Measurements from ENCODE around the gene TMEM45A. TPM values are rescaled to one million over a fixed set of nuclear protein-coding genes. Genes with fewer than 3 reads are reported as not detected.
"Not testable (repeated sequence)": the region's sequence is repeated elsewhere in the genome, so short reads cannot be mapped to it uniquely, and the experiment has no call there.

Gene TMEM45A
- total RNA-seq, 1 donor from 2014 or later: 0.26 TPM

GRCh38 chr3:100465892-100466777 is 26.3 kb upstream of the TMEM45A start:
- Mint-ChIP-seq H3K4me3 (peak overlapping the region; percentile 2), H3K27me3 (no peaks in the 10 kb centered on the region), H3K9me3 (peaks cover 2% of the 10 kb centered on the region), H3K36me3 (ENCODE audit: low read depth) (no peaks in the 10 kb centered on the region), H3K4me1 (peaks cover 5% of the 10 kb centered on the region), H3K27ac (peak overlapping the region; percentile 34)
- DNase-seq: no peak
- intact Hi-C loops (cut with micrococcal nuclease): no loop called here

- intact Hi-C loops (cut with micrococcal nuclease): no loop called here
These were observed 25.3 kb upstream of the TMEM45A start for GRCh38 chr3:100467133-100467532.

GRCh38 chr3:100468676-100469075 is 23.7 kb upstream of the TMEM45A start:
- no peak for DNase-seq
- Mint-ChIP-seq H3K9me3 (peaks cover 9% of the 10 kb centered on the region), H3K4me1 (peaks cover 5% of the 10 kb centered on the region), H3K4me3 (no peak overlapping the region), H3K27ac (no peak overlapping the region), H3K36me3 (ENCODE audit: low read depth) (no peaks in the 10 kb centered on the region), H3K27me3 (no peaks in the 10 kb centered on the region)
- intact Hi-C loops (cut with micrococcal nuclease): no loop called here

More at GRCh38 chr3:100467133-100467532, 25.3 kb upstream of the TMEM45A start:
- Mint-ChIP-seq H3K27ac (no peak overlapping the region), H3K36me3 (ENCODE audit: low read depth) (no peaks in the 10 kb centered on the region), H3K4me3 (no peak overlapping the region), H3K4me1 (peaks cover 5% of the 10 kb centered on the region), H3K27me3 (no peaks in the 10 kb centered on the region), H3K9me3 (peaks cover 6% of the 10 kb centered on the region)
- no peak for DNase-seq

DNA sequence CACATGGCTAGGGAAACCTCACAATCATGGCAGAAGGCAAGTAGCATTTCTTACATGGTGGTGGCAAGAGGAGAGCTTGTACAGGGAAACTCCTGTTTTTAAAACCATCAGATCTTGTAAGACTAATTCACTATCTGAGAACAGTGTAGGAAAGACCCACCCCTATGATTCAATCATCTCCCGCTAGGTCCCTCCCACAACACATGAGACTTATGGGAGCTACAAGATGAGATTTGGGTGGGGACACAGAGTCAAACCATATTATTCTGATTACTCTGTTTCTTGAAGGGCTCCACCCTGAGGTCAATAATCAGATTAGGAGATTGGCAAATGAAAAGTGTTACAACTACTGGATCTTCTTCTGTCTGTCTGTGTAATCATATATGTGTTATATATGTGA is 21.5 kb upstream of the TMEM45A start:
- H3K4me1 Mint-ChIP-seq: peaks cover 3% of the 10 kb centered on the region
- no peak for DNase-seq
- H3K4me3 Mint-ChIP-seq: no peak overlapping the region
- H3K27me3 Mint-ChIP-seq: peaks cover 4% of the 10 kb centered on the region
- peaks cover 9% of the 10 kb centered on the region for H3K9me3 Mint-ChIP-seq
- no peak overlapping the region for H3K27ac Mint-ChIP-seq
- no peaks in the 10 kb centered on the region for H3K36me3 Mint-ChIP-seq (ENCODE audit: low read depth)
- intact Hi-C loops (cut with micrococcal nuclease): no loop called here

GRCh38 chr3:100471444-100471843 is 21.0 kb upstream of the TMEM45A start:
- Mint-ChIP-seq H3K27ac (no peak overlapping the region), H3K27me3 (peaks cover 4% of the 10 kb centered on the region), H3K4me1 (no peaks in the 10 kb centered on the region), H3K9me3 (peaks cover 9% of the 10 kb centered on the region), H3K36me3 (ENCODE audit: low read depth) (no peaks in the 10 kb centered on the region), H3K4me3 (no peak overlapping the region)
- intact Hi-C loops (cut with micrococcal nuclease): no loop called here
- DNase-seq: no peak

GRCh38 chr3:100477851-100478360 is 14.5 kb upstream of the TMEM45A start:
- H3K4me3 Mint-ChIP-seq; H3K9me3 Mint-ChIP-seq; DNase-seq; H3K27ac Mint-ChIP-seq; H3K4me1 Mint-ChIP-seq; H3K36me3 Mint-ChIP-seq (ENCODE audit: low read depth); intact Hi-C loops (cut with micrococcal nuclease): not testable (repeated sequence)
- peaks cover 10% of the 10 kb centered on the region for H3K27me3 Mint-ChIP-seq

- H3K27ac Mint-ChIP-seq; intact Hi-C loops (cut with micrococcal nuclease); H3K4me1 Mint-ChIP-seq; DNase-seq; H3K4me3 Mint-ChIP-seq; H3K9me3 Mint-ChIP-seq; H3K36me3 Mint-ChIP-seq (ENCODE audit: low read depth): not testable (repeated sequence)
- peaks cover 11% of the 10 kb centered on the region for H3K27me3 Mint-ChIP-seq
These were observed 13.9 kb upstream of the TMEM45A start for GRCh38 chr3:100478521-100478920.

GRCh38 chr3:100480081-100480480 is 12.3 kb upstream of the TMEM45A start:
- Mint-ChIP-seq H3K36me3 (ENCODE audit: low read depth) (no peaks in the 10 kb centered on the region), H3K27ac (no peak overlapping the region), H3K4me3 (no peak overlapping the region), H3K9me3 (no peaks in the 10 kb centered on the region), H3K27me3 (peaks cover 14% of the 10 kb centered on the region), H3K4me1 (peaks cover 4% of the 10 kb centered on the region)
- no peak for DNase-seq
- intact Hi-C loops (cut with micrococcal nuclease): no loop called here

GRCh38 chr3:100482176-100482575 is 10.2 kb upstream of the TMEM45A start:
- intact Hi-C loops (cut with micrococcal nuclease): no loop called here
- no peak overlapping the region for H3K4me3 Mint-ChIP-seq

GRCh38 chr3:100483529-100483928 is 8.9 kb upstream of the TMEM45A start:
- no peak for DNase-seq

More at GRCh38 chr3:100482176-100482575, 10.2 kb upstream of the TMEM45A start:
- Mint-ChIP-seq H3K27ac (no peak overlapping the region), H3K9me3 (no peaks in the 10 kb centered on the region), H3K4me1 (peaks cover 4% of the 10 kb centered on the region), H3K27me3 (peaks cover 13% of the 10 kb centered on the region), H3K36me3 (ENCODE audit: low read depth) (no peaks in the 10 kb centered on the region)
- DNase-seq: no peak

DNA sequence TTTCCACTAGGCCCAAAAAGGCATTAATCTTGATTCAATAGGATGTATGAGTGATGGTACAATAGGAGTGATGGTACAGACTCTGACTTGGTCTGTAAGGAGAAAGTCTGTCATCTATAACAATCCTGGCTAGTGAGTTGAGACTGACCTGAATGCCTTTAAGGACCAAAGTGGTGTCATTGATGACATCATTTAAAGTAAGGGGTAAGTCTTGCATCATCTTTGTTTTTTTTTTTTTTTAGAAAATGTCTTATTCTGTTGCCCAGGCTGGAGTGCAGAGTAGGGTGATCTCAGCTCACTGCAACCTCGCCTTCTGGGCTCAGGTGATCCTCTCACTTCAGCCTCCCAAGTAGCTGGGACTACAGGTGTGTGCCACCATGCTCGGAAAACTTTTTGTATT is 5.6 kb upstream of the TMEM45A start:
- H3K27ac Mint-ChIP-seq: no peak overlapping the region
- H3K4me3 Mint-ChIP-seq: no peak overlapping the region
- peaks cover 27% of the 10 kb centered on the region for H3K27me3 Mint-ChIP-seq
- peaks cover 4% of the 10 kb centered on the region for H3K4me1 Mint-ChIP-seq
- H3K9me3 Mint-ChIP-seq: no peaks in the 10 kb centered on the region
- no peaks in the 10 kb centered on the region for H3K36me3 Mint-ChIP-seq (ENCODE audit: low read depth)
- intact Hi-C loops (cut with micrococcal nuclease): no loop called here
- DNase-seq: no peak

More at GRCh38 chr3:100483529-100483928, 8.9 kb upstream of the TMEM45A start:
- Mint-ChIP-seq H3K27me3 (peaks cover 13% of the 10 kb centered on the region), H3K36me3 (ENCODE audit: low read depth) (no peaks in the 10 kb centered on the region), H3K4me1 (peaks cover 4% of the 10 kb centered on the region), H3K4me3 (no peak overlapping the region), H3K9me3 (no peaks in the 10 kb centered on the region), H3K27ac (no peak overlapping the region)
- intact Hi-C loops (cut with micrococcal nuclease): no loop called here

DNA sequence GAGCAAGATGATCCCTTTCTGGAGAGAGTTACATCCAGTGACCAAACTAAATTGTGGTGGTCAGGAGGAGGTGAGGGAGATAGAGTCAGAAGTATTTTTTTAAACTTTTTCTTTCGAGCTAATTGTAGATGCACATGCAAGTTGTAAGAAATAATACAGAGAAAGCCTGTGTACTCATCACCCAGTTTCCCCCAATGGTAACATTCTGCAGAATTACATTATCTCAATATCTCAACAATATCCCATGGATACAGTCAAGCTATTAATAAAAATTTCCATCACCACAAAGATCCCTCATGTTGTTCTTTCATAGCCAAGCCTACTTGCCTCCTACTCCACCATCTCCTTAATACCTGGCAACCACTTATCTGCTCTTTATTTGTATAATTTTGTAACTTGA is 3.3 kb upstream of the TMEM45A start:
- Mint-ChIP-seq H3K4me3 (no peak overlapping the region), H3K9me3 (no peaks in the 10 kb centered on the region), H3K4me1 (peaks cover 7% of the 10 kb centered on the region), H3K36me3 (ENCODE audit: low read depth) (no peaks in the 10 kb centered on the region), H3K27ac (no peak overlapping the region), H3K27me3 (peaks cover 26% of the 10 kb centered on the region)
- intact Hi-C loops (cut with micrococcal nuclease): no loop called here
- no peak for DNase-seq

- no peak for DNase-seq
- peaks cover 7% of the 10 kb centered on the region for H3K4me1 Mint-ChIP-seq
- H3K4me3 Mint-ChIP-seq: no peak overlapping the region
- H3K9me3 Mint-ChIP-seq: no peaks in the 10 kb centered on the region
- peaks cover 19% of the 10 kb centered on the region for H3K27me3 Mint-ChIP-seq
- H3K27ac Mint-ChIP-seq: no peak overlapping the region
- H3K36me3 Mint-ChIP-seq (ENCODE audit: low read depth): no peaks in the 10 kb centered on the region
- intact Hi-C loops (cut with micrococcal nuclease): no loop called here
These were observed 4.4 kb downstream of the TMEM45A start for GRCh38 chr3:100496711-100497261.

DNA sequence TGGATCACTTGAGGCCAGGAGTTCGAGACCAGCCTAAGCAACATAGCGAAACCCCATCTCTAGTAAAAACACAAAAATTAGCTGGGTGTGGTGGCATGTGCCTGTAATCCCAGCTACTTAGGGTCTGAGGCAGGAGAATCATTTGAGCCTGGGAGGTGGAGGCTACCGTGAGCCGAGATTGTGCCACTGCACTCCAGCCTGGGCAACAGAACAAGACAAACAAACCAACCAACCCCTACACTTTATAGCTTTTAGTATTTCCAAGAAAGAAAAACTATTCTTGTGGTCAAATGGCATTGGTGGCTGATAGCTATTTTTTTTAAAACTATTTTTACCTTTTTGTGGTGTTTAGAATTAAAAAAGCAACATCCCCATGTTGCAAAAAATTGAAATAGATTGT is 7.2 kb downstream of the TMEM45A start:
- Mint-ChIP-seq H3K27ac (no peak overlapping the region), H3K36me3 (ENCODE audit: low read depth) (no peaks in the 10 kb centered on the region)
- intact Hi-C loops (cut with micrococcal nuclease): no loop called here

More for the DNA sequence above, 7.2 kb downstream of the TMEM45A start:
- Mint-ChIP-seq H3K4me1 (no peaks in the 10 kb centered on the region), H3K9me3 (no peaks in the 10 kb centered on the region), H3K27me3 (peaks cover 20% of the 10 kb centered on the region), H3K4me3 (no peak overlapping the region)
- no peak for DNase-seq

Data from activated CD4-positive, alpha-beta T cell treated with anti-CD3 and anti-CD28 coated beads, Interleukin-2, amount 10 ng/mL, durations not matched to agents 24 days and 14 days (primary cell).